Stimulated activated memory B cell treated with anti-CD40 and anti-IgM and Interleukin-4, amounts not matched to agents 10 μg/mL and 1 μg/mL and 100 μg/mL, for 72 hours (primary cell): ENCODE measurements around the gene KCNJ12.
A peak's percentile ranks its signal among the peaks of the same experiment; 100 is the strongest.
"Not testable (repeated sequence)": the region's sequence is repeated elsewhere in the genome, so short reads cannot be mapped to it uniquely, and the experiment has no call there.

Source experiments
- ATAC-seq: fragments of 150-1000 bp; cut with Tn5 transposase; 2 replicates; pipeline ENCODE4 v1.10.0; 2021
- H3K27ac Mint-ChIP-seq: one replicate; pipeline ENCODE4 v1.8.0; 2022; ENCODE audit warnings: mild to moderate bottlenecking, mixed read lengths
- H3K27me3 Mint-ChIP-seq: one replicate; pipeline ENCODE4 v1.8.0; 2022; ENCODE audit warnings: mixed read lengths
- H3K36me3 Mint-ChIP-seq: one replicate; pipeline ENCODE4 v1.8.0; 2022; ENCODE audit warnings: mixed read lengths
- H3K4me1 Mint-ChIP-seq: one replicate; pipeline ENCODE4 v1.8.0; 2022; ENCODE audit warnings: mixed read lengths
- H3K4me3 Mint-ChIP-seq: one replicate; pipeline ENCODE4 v1.8.0; 2022; ENCODE audit warnings: mild to moderate bottlenecking, moderate library complexity, mixed read lengths
- H3K9me3 Mint-ChIP-seq: one replicate; pipeline ENCODE4 v1.8.0; 2022; ENCODE audit warnings: mixed read lengths

The KCNJ12 gene

DNA sequence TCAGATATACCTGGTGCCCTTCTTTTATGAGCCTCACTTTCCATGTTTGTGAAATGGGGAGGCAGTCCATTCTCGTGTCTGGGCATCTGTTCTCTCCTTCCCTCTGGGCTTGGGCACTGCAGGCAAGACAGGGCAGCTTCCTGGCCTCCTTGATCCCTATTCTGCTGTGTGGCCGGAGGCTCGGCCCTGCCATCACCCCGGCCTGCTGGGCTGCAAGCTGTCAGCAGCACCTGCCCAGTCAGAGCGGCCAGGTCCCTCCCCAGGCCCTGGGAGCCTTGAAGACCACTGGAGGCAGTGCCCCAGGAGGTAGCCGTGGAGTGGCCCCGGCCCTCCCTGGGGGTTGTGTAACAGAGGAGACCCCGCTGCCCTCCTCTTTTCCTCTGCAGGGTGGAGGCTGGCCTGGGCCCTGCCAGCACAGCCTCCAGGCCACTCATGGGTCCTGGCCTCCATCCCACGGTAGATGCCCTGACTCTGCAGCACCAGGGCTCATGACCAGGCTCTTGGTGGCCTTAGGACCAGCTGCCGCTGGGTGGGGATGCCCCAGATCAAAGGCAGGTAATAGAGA lies 9.2 kb downstream of the KCNJ12 start:
- Mint-ChIP-seq H3K9me3 (no peaks in the 10 kb centered on the region), H3K4me3 (no peak overlapping the region), H3K27me3 (peaks cover 65% of the 10 kb centered on the region), H3K4me1 (peaks cover 6% of the 10 kb centered on the region), H3K27ac (no peak overlapping the region), H3K36me3 (no peaks in the 10 kb centered on the region)
- ATAC-seq = no peak

DNA sequence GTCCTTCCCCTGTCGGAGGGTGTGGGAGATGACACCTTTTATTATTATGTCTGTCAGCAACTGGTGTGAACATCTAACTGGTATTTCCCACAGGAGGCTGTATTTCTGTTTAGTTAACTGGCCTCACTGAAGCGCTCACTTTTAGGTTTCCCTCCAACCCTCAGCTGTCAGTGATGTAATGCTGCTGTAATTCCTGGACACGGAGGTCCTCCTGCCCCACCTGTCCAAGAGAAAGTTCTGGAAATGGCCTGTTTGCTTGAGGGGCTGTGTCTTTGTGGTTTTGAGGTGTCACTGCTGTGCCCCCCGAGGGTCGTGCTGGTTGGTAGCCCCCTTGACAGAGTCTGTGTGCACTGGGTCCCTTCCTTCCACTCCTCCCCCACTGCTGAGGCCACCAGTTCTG lies 11.5 kb downstream of the KCNJ12 start:
- H3K4me3 Mint-ChIP-seq = no peak overlapping the region
- H3K36me3 Mint-ChIP-seq = no peaks in the 10 kb centered on the region
- H3K9me3 Mint-ChIP-seq = no peaks in the 10 kb centered on the region
- peaks cover 65% of the 10 kb centered on the region for H3K27me3 Mint-ChIP-seq
- H3K27ac Mint-ChIP-seq = no peak overlapping the region
- peaks cover 6% of the 10 kb centered on the region for H3K4me1 Mint-ChIP-seq
- no peak for ATAC-seq

DNA sequence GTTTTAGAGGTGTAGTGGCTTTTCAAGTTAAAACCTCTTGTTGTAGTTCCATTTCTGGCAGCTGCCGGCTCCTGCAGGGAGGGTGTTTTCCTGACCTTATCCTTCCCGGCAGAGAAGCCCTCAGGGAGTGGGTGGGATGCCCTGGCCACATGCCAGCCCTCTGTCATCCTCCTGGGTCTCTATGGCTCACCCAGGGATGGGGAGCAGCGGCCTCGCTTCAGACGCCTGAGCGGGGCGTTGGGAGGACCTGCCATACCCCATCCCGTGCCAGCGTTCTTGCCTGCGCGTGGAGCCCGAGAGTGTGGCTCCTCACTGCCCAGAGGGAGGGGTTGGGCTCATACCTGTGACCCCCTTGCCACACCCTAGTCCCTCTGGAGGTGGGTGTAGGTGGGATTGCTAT lies 11.9 kb downstream of the KCNJ12 start:
- Mint-ChIP-seq H3K36me3 (no peaks in the 10 kb centered on the region), H3K4me1 (peaks cover 6% of the 10 kb centered on the region), H3K27me3 (peaks cover 65% of the 10 kb centered on the region), H3K9me3 (no peaks in the 10 kb centered on the region), H3K4me3 (no peak overlapping the region), H3K27ac (no peak overlapping the region)
- ATAC-seq = no peak

DNA sequence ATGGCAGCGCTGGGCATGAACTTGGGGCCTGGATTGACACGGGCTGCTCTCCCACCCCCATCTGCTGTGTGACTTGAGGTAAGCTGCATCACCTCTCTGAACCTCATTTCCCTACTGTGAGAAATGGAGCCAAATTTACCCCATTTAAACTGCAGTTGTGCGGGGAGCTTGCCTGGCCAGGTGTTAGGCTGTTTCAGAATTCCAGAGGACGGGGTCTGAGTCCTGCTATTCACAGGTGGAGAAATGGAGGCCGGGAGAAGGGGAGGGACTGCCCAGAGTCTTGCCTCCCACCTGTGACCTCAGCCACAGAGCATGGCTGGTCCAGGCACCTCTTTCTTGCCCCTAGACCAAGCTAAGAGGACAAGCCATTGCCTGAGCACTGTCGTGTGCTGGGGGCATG lies 12.8 kb downstream of the KCNJ12 start:
- peaks cover 73% of the 10 kb centered on the region for H3K27me3 Mint-ChIP-seq
- no peak overlapping the region for H3K4me3 Mint-ChIP-seq
- no peaks in the 10 kb centered on the region for H3K9me3 Mint-ChIP-seq
- peak; percentile 2 for ATAC-seq
- no peak overlapping the region for H3K27ac Mint-ChIP-seq
- peaks cover 6% of the 10 kb centered on the region for H3K4me1 Mint-ChIP-seq
- H3K36me3 Mint-ChIP-seq = no peaks in the 10 kb centered on the region

DNA sequence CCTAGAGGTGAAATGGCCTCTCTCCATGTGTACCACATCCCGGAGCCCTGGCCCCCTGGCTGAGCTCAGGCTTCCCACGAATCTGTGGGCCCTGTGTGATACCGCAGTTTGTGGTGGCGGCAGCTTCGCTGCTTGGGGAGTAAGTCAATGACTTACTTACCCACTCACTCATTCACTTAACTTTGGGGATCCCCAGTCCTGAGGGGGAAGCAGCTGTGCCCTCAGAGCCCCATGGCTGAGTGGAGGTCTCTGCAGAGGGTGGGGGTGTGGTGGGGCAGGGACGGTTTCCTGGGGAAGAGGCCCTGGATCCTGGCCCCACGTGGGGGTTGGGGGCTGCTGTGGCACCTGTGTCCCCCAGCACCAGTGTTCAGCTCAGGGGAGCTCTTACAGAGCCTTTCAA lies 13.2 kb downstream of the KCNJ12 start:
- no peaks in the 10 kb centered on the region for H3K9me3 Mint-ChIP-seq
- H3K4me1 Mint-ChIP-seq = peaks cover 6% of the 10 kb centered on the region
- no peak overlapping the region for H3K4me3 Mint-ChIP-seq
- ATAC-seq = peak; percentile 14
- H3K36me3 Mint-ChIP-seq = no peaks in the 10 kb centered on the region
- H3K27ac Mint-ChIP-seq = no peak overlapping the region
- H3K27me3 Mint-ChIP-seq = peaks cover 74% of the 10 kb centered on the region

DNA sequence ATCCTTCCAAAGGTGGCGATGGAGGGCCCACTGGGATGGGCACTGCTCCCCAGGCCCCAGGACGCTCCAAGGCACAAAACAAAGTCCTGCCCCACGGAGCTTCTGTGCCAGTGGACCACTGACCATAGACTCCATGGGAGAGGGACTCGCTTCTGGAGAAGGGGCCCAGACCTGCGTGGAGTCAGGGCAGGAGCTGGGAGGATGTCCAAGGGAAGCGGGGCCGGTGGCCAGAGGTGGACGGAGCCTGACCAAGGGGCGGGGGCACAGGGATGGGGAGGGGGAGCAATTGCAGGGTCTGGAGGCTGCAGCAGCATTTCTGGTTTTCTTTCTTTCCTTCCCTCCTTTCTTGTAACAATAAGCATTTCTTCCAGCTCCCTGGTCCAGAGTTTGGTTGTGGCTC lies 14.1 kb downstream of the KCNJ12 start:
- no peak overlapping the region for H3K4me3 Mint-ChIP-seq
- peaks cover 66% of the 10 kb centered on the region for H3K27me3 Mint-ChIP-seq

DNA sequence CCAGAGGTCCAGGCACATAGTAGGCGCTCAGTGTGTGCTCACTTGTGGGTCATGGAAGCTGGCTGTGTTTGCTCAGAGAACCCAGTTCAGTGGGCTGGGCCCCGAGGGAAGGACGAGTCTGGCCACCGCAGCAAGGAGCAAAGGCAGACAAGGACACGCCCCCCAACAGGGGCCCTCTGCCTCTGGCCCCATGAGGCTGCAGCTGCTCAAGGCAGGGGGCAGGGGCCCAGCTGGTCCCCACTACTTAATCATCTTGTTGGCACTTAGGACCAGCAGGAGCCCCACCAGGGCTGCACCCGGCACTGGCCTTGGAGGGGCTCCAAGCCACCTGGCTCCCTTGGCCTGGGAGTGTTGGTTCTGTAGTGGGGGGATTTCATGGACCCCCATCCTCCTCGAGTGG lies 16.1 kb downstream of the KCNJ12 start:
- no peaks in the 10 kb centered on the region for H3K9me3 Mint-ChIP-seq
- ATAC-seq = no peak
- H3K27me3 Mint-ChIP-seq = peaks cover 56% of the 10 kb centered on the region
- peaks cover 6% of the 10 kb centered on the region for H3K4me1 Mint-ChIP-seq
- no peak overlapping the region for H3K27ac Mint-ChIP-seq
- H3K36me3 Mint-ChIP-seq = no peaks in the 10 kb centered on the region
- H3K4me3 Mint-ChIP-seq = no peak overlapping the region

More for the DNA sequence above, 14.1 kb downstream of the KCNJ12 start:
- Mint-ChIP-seq H3K9me3 (no peaks in the 10 kb centered on the region), H3K4me1 (peaks cover 6% of the 10 kb centered on the region), H3K27ac (no peak overlapping the region), H3K36me3 (no peaks in the 10 kb centered on the region)
- no peak for ATAC-seq

DNA sequence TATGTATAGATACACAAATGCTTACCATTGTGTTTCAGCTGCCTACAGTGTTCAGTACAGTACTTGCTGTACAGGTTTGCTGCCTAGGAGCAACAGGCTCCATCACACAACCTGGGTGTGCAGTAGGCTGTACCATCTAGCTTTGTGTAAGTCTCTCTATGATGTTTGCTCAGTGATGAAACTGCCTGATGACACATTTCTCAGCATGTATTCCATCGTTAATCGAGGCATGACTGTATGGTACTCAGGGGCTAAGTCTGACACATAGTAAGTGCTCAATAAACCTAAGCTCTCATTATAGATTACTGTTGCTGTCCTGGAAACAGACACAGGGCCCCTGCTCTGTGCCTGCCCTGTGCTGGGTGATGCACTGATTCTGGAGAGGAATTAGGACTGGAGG lies 18.1 kb downstream of the KCNJ12 start:
- Mint-ChIP-seq H3K9me3 (no peaks in the 10 kb centered on the region), H3K27me3 (peaks cover 46% of the 10 kb centered on the region)
- ATAC-seq = no peak

DNA sequence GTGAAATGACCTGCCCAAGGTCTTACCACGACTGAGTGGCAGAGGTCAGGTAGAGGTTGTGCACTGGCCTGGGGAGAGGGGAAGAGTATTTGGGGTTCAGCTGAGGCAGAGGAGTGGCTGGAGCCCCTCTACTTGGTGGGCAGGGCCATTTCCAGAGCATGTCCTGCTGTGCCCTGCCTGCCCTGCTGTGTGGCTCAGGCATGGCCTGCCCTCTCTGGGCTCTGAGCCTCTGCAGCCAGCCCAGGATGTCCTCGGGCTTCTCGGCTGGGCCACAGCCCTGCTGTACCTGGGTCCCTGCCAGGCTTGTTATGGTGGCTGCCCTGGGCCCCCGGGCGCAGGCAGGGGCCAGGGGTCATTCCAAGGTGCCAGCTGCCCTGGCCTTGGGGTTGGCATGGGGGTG lies 19.6 kb downstream of the KCNJ12 start:
- Mint-ChIP-seq H3K27me3 (peaks cover 33% of the 10 kb centered on the region), H3K9me3 (no peaks in the 10 kb centered on the region), H3K4me3 (no peak overlapping the region), H3K27ac (no peak overlapping the region), H3K4me1 (no peaks in the 10 kb centered on the region), H3K36me3 (no peaks in the 10 kb centered on the region)
- ATAC-seq = no peak

More for the DNA sequence above, 18.1 kb downstream of the KCNJ12 start:
- no peak overlapping the region for H3K27ac Mint-ChIP-seq
- no peaks in the 10 kb centered on the region for H3K36me3 Mint-ChIP-seq
- no peak overlapping the region for H3K4me3 Mint-ChIP-seq
- H3K4me1 Mint-ChIP-seq = peaks cover 6% of the 10 kb centered on the region

DNA sequence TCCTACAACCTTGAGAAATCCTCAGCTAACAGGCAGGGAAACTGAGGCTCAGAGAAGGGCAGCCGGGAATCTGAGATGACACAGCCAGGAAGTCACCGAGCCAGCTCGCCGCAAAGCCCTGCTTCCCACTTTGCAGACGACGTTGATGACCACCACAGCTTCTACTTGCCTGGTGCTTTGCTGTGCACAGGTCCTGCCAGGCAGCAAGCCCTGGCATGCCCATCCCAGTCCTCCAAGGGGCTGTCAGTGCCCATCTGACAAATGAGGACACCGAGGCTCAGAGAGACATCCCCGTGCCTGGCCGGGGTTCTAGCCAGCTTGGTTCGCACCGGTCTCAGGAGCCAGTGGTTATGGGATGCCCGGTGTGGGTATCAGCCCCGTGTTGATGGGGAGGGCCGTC lies 20.1 kb downstream of the KCNJ12 start:
- no peak for ATAC-seq
- H3K36me3 Mint-ChIP-seq = no peaks in the 10 kb centered on the region
- no peaks in the 10 kb centered on the region for H3K4me1 Mint-ChIP-seq
- H3K27me3 Mint-ChIP-seq = peaks cover 28% of the 10 kb centered on the region
- H3K27ac Mint-ChIP-seq = no peak overlapping the region
- H3K9me3 Mint-ChIP-seq = no peaks in the 10 kb centered on the region
- no peak overlapping the region for H3K4me3 Mint-ChIP-seq

DNA sequence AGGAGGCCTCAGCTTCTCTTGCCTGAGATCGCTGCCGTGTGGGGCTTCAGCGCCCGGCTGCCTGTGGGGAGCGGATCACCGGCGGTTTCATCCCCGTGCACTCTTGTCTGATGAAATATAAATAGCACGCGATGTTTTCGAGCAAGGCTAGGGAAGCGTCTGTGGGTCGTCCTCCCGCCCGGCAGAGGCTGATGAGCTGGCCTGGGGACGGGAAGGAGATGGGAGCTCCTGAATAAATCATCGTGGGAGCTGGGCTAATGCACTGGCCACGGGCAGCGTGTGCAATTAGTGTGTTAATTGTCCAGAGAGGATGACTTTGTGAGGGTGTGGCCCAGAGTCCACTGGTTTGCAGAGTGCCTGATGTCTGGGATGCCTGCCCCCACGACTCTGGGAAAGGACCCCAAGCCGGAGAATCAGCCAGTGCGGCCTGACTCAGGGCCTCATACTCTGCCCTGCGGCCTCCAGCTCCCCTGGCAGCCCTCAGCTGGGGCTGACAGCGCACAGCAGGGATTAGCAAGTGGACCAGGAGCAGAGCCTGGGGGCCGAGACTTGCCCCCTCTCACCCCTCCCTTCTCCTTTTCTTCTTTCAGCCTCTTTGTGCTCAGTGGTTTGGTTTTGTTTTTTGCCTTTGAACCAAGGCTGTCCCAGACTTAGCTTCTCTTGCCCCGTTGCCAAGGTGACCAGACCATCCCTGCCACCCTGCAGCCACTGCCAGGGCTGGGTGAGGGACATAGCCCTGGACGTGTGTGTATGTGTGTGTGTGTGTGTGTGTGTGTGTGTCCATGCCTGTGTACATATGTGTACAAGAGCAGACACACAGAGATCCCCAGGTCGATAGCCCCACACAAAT lies 21.4 kb downstream of the KCNJ12 start:
- no peak for ATAC-seq
- H3K4me1 Mint-ChIP-seq = no peaks in the 10 kb centered on the region
- H3K27ac Mint-ChIP-seq = no peak overlapping the region
- no peaks in the 10 kb centered on the region for H3K36me3 Mint-ChIP-seq
- H3K4me3 Mint-ChIP-seq = no peak overlapping the region
- peaks cover 15% of the 10 kb centered on the region for H3K27me3 Mint-ChIP-seq
- no peaks in the 10 kb centered on the region for H3K9me3 Mint-ChIP-seq

DNA sequence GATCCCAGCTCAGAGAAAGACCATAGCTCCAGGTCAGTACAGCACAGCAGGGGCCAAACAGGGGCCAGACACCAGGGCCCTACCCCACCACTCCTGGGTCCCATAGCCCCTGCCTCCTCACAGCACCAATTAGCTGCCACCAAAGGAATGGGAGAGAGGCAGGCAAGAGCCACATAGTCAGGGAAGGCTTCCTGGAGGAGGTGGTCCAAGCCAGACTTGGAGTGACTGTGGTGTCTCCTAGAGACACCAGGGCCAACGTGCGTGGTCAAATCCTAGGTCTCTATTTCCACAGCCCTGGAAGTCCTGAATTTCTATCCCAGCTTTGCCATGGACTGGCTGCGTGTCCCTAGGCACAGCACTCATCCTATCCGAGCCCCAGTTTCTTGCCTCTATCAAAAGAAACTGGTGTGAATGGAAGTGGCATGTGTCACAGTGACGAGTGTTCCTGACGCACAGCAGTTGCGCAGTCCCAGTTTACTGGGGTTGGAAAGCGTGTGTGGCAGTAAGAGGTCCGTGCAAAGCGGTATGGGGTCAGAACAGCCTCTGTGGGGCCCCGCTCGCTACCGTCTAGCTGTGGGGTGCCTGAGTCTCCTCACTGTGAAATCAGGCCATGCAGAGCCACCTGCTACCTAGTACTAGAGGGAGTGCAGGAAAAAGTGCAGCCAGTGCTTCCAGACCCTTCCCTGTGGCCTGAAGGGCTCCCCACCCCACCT lies 23.5 kb downstream of the KCNJ12 start:
- ATAC-seq = no peak
- Mint-ChIP-seq H3K27me3 (no peaks in the 10 kb centered on the region), H3K9me3 (no peaks in the 10 kb centered on the region), H3K36me3 (no peaks in the 10 kb centered on the region), H3K4me3 (no peak overlapping the region), H3K4me1 (no peaks in the 10 kb centered on the region), H3K27ac (no peak overlapping the region)

DNA sequence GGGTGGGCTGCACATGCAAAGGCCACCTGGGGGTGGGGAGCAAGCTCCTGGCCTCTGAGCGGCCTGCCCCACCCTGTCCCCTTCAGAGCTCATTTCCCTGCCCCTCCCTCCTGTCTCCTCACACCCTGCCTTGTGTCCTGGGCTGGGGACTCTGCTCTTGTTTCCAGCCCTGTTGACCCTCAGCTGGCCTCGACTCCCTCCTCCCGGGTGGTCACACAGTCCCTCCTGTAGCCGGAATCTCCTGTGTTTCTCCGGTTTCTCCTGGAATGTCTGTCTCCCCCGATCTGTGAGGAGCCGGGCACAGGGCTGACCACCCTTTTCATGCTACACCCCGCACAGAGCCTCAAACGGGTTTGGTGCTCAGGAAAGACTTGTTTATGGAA lies 24.0 kb downstream of the KCNJ12 start:
- not testable (repeated sequence) for H3K27ac Mint-ChIP-seq, H3K36me3 Mint-ChIP-seq, H3K27me3 Mint-ChIP-seq, H3K4me1 Mint-ChIP-seq, H3K9me3 Mint-ChIP-seq, ATAC-seq, H3K4me3 Mint-ChIP-seq

DNA sequence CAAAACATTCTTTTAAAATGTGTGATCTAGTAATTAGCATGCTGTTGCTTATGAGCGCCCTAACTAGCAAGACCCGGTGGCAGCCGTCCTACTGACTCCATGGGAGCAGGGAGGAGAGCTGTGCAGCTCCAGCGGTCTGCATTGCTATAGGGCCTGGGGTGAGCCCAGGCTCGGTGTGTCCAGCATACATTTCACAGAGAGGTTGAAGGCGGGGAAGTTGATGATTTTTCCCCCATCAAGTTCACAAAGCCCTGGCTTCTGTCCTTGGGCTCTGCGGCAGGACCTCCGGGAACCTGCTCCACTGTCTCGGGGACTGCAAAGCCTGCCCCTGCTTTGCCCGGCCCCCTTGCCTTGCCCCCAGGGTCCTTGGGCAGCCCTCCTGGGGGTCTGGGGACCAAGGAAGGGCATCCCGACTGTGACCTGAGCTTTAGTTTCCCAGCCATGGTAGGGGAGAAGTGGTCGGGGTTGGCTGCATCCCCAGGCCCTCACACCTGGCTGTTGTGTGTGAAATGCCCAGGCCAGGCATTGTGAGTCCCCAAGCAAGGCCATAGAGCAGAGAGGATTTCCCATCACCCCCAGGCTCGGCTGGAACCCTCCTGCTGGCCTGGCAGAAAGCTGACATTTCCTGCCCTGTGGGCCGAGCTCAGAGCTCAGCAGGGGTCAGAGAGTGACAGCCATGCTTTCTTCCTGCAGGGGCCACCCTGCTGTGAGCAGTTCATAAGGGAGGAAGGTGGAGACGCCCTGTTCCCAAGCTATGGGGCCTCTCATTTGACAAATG lies 24.8 kb downstream of the KCNJ12 start:
- Mint-ChIP-seq H3K9me3 (no peaks in the 10 kb centered on the region), H3K4me3 (no peak overlapping the region), H3K36me3 (no peaks in the 10 kb centered on the region), H3K4me1 (no peaks in the 10 kb centered on the region), H3K27me3 (no peaks in the 10 kb centered on the region), H3K27ac (no peak overlapping the region)
- no peak for ATAC-seq

DNA sequence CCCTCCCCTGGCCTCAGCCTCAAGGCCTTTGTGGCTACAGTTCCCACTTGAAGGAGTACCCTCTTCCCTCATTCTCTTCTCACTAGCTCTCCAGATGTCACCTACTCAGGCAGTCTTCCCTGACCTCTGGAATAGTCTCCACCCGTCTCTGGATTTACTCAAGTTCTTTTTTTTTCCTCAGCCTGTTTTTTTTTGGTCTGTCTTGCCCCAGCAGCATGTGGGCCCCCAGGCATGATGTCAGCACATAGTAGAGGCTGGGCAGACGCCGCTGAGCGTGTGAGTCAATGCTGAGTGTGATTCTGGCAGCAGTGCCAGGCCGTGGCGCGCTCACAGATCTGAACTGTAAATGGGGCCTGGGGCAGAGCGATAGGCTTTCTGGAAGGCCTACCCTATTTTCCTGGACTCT lies 26.0 kb downstream of the KCNJ12 start:
- not testable (repeated sequence) for H3K27me3 Mint-ChIP-seq, ATAC-seq, H3K9me3 Mint-ChIP-seq, H3K4me3 Mint-ChIP-seq, H3K36me3 Mint-ChIP-seq, H3K4me1 Mint-ChIP-seq, H3K27ac Mint-ChIP-seq
